ENCODE data around the gene ELF4.

The ELF4 gene

GRCh38 chrX:130111220-130112154, 1.2 kb upstream of the ELF4 start:
- DNase-seq, result no peak

GRCh38 chrX:130109429-130110378, 593 bp downstream of the ELF4 start:
- DNase-seq, result no peak

- DNase-seq, result no peak
These were observed 1.5 kb downstream of the ELF4 start for GRCh38 chrX:130108647-130109428.

- DNase-seq, result no peak
These were observed 4.2 kb downstream of the ELF4 start for GRCh38 chrX:130106071-130106470.

DNA sequence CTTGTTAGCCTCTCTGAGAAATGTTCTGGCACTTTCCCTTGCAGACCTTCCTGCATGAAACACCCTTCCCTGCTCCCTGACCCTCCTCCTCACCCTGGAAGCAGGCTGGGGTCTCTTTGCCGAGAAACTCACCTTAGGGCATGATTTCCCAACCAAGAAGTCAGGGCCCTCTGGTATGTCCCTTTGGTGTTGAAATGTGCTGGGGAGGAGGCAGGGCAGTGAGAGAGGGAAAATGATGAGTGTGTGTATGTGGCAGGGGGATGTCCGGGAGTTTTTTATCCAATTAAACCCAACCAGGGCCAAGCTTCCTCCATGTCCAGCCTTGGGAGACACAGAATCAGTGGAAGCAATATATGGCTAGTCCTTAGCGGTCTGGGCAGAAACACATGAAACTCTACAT, 5.1 kb downstream of the ELF4 start:
- no peak for DNase-seq

DNA sequence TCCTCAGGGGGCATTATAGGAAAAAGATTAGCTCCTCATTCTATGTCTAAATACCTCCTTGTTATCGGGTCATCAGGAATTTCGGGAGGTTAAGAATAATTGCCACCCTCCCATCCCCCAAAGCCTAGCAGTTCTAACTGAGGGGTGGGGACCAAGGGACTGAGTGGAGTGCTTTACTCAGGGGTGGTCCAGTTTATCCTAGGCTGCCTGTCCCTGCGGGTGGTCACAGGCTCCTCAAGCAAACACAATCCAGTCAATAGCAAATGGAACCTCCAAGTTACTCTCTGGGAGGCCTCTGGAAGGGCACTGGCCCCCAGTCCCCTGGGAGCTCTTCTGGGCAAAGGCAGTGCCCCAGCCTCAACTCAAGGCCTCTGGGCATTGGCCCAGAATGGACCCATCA, 6.7 kb downstream of the ELF4 start:
- no peak for DNase-seq

DNA sequence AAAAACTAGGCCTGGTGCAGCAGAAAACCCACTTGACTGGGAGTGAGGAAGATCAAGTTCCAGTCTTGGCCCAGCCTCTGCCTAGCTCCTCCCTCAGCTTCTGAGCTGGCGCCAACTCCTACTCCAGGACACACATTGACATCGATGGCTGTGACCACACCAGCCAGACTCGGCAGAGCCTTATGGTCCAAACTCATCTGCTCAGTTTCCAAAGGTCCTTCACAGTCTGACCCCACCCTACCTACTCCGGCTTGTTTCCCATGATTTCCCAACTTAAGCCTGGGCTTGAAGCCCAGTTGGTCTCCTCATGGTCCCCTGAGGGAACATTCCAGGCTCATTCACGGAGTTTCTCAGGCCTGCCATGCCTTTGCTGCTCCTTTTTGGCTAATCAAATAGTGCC, 10.1 kb downstream of the ELF4 start:
- DNase-seq, result no peak

- no peak for DNase-seq
These were observed 12.1 kb downstream of the ELF4 start for GRCh38 chrX:130098210-130098552.

- no peak for DNase-seq
These were observed 12.6 kb downstream of the ELF4 start for GRCh38 chrX:130097507-130098209.

DNA sequence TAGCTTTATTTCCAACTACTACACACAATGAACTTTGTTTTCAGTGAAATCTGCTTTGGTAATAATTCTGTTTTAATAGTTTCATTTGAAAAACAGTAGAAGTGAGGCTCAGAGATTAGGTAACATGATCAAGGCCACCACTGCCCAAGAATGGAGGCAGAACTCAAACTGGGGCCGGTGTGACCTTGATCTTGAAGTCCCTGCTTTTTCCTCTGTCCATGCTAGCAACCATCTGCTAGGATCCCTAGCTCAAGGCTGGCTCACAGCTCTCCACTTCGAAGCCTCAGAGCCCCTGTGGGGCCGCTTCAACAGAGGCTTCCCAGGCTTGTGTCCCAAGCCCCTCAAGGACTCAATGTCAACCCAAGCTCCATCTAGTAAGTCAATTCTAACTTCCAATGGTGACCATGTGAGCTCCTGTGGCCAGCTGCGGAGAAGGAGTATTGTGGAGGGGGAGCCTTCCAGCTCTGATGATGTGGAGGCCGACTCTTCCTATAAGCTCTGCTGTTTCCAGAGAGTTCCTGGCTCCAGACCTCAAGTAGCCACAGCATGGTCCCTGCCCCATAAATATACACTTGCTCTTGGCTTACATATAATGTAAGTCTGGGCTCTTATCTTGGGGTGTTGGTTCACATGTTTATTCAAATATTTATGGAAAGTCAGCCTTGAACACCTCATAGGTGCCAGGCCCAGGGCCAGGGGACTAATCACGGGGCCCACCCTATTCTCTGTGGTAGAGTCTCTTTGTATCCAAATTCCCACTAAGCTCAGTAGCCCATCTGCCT, 14.9 kb downstream of the ELF4 start:
- no peak for DNase-seq

DNA sequence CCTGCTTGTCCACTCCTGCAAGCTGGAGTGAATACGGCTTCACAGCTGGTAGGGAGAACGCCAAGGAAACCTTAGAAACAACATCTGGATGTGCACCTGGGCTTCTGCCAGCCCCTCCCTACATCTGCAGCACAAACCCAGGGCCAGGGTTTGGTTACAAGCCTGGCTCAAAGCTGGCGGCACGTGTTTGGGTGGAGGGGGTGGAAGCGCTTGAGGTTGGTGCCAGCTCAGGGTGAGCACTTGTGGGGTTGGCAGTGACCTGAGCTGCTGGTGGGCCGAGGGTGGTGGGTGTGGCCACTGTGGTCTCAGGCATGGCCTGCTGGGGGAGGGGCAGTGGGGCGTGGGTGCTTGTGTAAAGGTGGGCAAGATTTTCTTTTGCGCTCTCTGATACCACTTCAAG, 15.6 kb downstream of the ELF4 start:
- no peak for DNase-seq

DNA sequence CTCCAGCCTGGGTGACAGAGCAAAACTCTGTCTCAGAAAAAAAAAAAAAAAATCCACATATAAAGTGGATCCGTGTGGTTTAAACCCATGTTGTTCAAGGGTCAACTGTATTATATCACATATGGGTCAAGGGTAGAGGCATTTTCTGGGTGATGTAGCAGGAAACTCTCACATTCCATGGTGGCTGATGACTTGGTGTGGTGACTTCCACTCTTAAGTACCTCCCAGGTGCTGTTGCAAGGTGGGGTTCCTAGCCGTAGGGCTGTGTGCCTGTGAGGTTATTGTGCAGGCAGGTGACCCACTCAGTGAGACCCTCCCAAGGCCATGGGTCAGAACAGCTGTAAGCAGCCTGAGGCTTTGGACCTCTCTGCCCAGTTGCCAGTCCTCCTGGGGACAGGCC, 17.0 kb downstream of the ELF4 start:
- DNase-seq, result no peak

DNA sequence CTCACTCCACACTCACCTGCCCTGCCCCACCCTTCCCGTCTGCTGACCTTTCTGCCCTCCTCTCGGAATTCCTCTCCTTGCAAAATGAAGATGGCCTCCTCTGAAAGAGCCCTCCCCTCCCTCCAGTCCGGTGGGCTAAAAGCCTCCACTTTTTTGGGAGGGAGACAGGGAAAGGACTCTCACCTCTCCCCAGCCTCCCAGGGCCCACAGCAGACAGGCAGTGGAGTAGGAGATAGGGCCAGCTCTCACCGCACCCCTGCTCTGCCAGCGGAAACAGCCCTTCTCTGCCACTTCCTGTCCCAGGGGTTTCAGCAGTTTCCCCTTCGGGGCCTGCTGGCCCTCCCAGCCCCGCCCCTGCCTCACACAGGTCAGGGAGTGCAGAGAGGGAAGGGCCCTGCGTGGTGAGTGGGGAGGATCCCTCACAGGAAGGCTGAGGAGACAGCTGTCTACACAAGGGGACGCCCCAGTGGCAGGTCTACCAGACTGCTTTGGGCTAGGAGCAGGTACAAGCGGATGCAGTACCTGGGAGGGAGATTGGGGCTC, 18.2 kb downstream of the ELF4 start:
- DNase-seq, result no peak

DNA sequence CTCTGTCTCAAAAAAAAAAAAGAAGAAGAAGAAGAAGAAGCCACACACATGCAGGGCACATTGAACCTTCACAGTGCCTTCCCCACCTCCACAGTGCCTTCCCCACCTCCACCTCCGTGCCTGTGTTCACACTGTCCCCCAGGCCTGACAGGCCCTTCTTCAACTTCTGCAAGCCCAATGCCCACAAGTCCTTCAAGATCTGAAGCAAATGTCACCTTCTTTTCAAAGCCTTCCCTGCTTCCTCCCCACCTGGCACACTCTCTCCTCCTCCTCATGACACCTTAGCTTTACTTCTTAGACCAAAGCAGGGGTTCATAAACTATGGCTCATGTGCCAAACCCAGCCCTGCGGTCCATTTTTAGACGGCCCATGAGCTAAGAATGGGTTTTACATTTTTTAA, 19.9 kb downstream of the ELF4 start:
- DNase-seq, result no peak

GRCh38 chrX:130086447-130087206, 23.7 kb downstream of the ELF4 start:
- no peak for DNase-seq

- DNase-seq, result no peak
These were observed 24.5 kb downstream of the ELF4 start for GRCh38 chrX:130085551-130086446.

GRCh38 chrX:130084631-130085237, 25.6 kb downstream of the ELF4 start:
- DNase-seq, result no peak

GRCh38 chrX:130083656-130084382, 26.5 kb downstream of the ELF4 start:
- no peak for DNase-seq
